Mesendoderm (in vitro differentiated cells): ENCODE results near the gene WFDC10A.

Experiments
- DNase-seq: peaks from one replicate; pipeline ENCODE4 v3.0.0; 2013
- H2AK5ac ChIP-seq: 2 replicates; pipeline ENCODE4 v1.6.1; 2013; ENCODE audit warnings: low read length, inconsistent platforms
- H2BK120ac ChIP-seq: 2 replicates; pipeline ENCODE4 v1.6.1; 2013; ENCODE audit warnings: low read depth, mild to moderate bottlenecking, low read length, moderate library complexity, mixed read lengths
- H2BK15ac ChIP-seq: replicated peaks from 2 replicates; pipeline ENCODE4 v1.6.1; 2013; ENCODE audit warnings: low read depth, mild to moderate bottlenecking, moderate library complexity
- H2BK5ac ChIP-seq: 2 replicates; pipeline ENCODE4 v1.6.1; 2013; ENCODE audit warnings: low read length, inconsistent platforms
- H3K18ac ChIP-seq: 2 replicates; pipeline ENCODE4 v1.6.1; 2013; ENCODE audit warnings: mild to moderate bottlenecking, low read length, mixed read lengths
- H3K23ac ChIP-seq: one replicate; pipeline ENCODE4 v1.6.1; 2013; ENCODE audit warnings: low read length
- H3K27ac ChIP-seq: 2 replicates; pipeline ENCODE4 v1.5.1; 2013; ENCODE audit warnings: low read depth, mild to moderate bottlenecking, inconsistent platforms, low read length, moderate library complexity
- H3K27me3 ChIP-seq: 2 replicates; pipeline ENCODE4 v1.6.1; 2013; ENCODE audit warnings: low read length, control low read depth, mild to moderate bottlenecking, inconsistent platforms; ENCODE audit not compliant: insufficient read depth, poor library complexity
- H3K36me3 ChIP-seq: 2 replicates; pipeline ENCODE4 v1.6.1; 2013; ENCODE audit warnings: low read length, inconsistent platforms; ENCODE audit not compliant: control insufficient read depth, insufficient read depth
- H3K4ac ChIP-seq: one replicate; pipeline ENCODE4 v1.6.1; 2013; ENCODE audit warnings: low read depth, mild to moderate bottlenecking, low read length, moderate library complexity
- H3K4me1 ChIP-seq: 2 replicates; pipeline ENCODE4 v1.6.1; 2013; ENCODE audit warnings: low read depth, low read length, inconsistent platforms; ENCODE audit not compliant: control insufficient read depth
- H3K4me2 ChIP-seq: 2 replicates; pipeline ENCODE4 v1.6.1; 2013; ENCODE audit warnings: low read length
- H3K4me3 ChIP-seq: 2 replicates; pipeline ENCODE4 v1.5.1; 2013; ENCODE audit warnings: mild to moderate bottlenecking, low read length
- H3K56ac ChIP-seq: one replicate; pipeline ENCODE4 v1.6.1; 2013; ENCODE audit warnings: low read length
- H3K79me1 ChIP-seq: 2 replicates; pipeline ENCODE4 v1.6.1; 2013; ENCODE audit warnings: low read length, inconsistent platforms
- H3K79me2 ChIP-seq: 2 replicates; pipeline ENCODE4 v1.6.1; 2013; ENCODE audit warnings: mild to moderate bottlenecking, low read length; ENCODE audit not compliant: control insufficient read depth, insufficient read depth
- H3K9ac ChIP-seq: 2 replicates; pipeline ENCODE4 v1.6.1; 2013; ENCODE audit warnings: low read length, inconsistent platforms
- H4K5ac ChIP-seq: one replicate; pipeline ENCODE4 v1.6.1; 2013; ENCODE audit warnings: low read length
- H4K8ac ChIP-seq: one replicate; pipeline ENCODE4 v1.6.1; 2013; ENCODE audit warnings: low read depth, mild to moderate bottlenecking, control low read depth, low read length, moderate library complexity
- WGBS: extraction: QIAGEN DNeasy Blood & Tissue Kit; methylation state at CpG from one replicate; pipeline ENCODE4 v1.1.7; 2013; ENCODE audit warnings: low lambda C conversion rate, missing lambda C conversion rate; ENCODE audit not compliant: insufficient coverage; ENCODE audit errors: extremely low coverage; 5-methylcytosine and 5-hydroxymethylcytosine counted together

The WFDC10A gene

GRCh38 chr20:45589725-45590124 lies 39.8 kb upstream of the WFDC10A start:
- H3K36me3 ChIP-seq, result no peaks in the 10 kb centered on the region
- no peaks in the 10 kb centered on the region for H3K79me2 ChIP-seq
- H2BK5ac ChIP-seq, result no peak overlapping the region
- peak overlapping the region; percentile 68 for H3K4ac ChIP-seq
- no peak overlapping the region for H2BK15ac ChIP-seq
- H3K9ac ChIP-seq, result no peak overlapping the region
- DNase-seq, result peak; percentile 44
- no peak overlapping the region for H3K23ac ChIP-seq
- H3K4me2 ChIP-seq, result no peak overlapping the region
- no peaks in the 10 kb centered on the region for H3K27me3 ChIP-seq
- no peak overlapping the region for H2AK5ac ChIP-seq
- peak overlapping the region; percentile 4 for H2BK120ac ChIP-seq
- WGBS, result no CpG with 5 or more reads among the region's 1 CpG
- H3K79me1 ChIP-seq, result no peaks in the 10 kb centered on the region
- no peak overlapping the region for H3K56ac ChIP-seq
- H4K8ac ChIP-seq, result no peak overlapping the region
- H3K4me1 ChIP-seq, result no peaks in the 10 kb centered on the region
- H4K5ac ChIP-seq, result no peak overlapping the region
- H3K4me3 ChIP-seq, result no peak overlapping the region
- no peak overlapping the region for H3K27ac ChIP-seq
- peak overlapping the region; percentile 52 for H3K18ac ChIP-seq

- no peak overlapping the region for H2BK15ac ChIP-seq
- no peak overlapping the region for H2BK5ac ChIP-seq
- no peak overlapping the region for H3K9ac ChIP-seq
- no peak overlapping the region for H4K5ac ChIP-seq
- H3K27me3 ChIP-seq, result no peaks in the 10 kb centered on the region
- H3K18ac ChIP-seq, result no peak overlapping the region
- peak; percentile 87 for DNase-seq
- no peak overlapping the region for H4K8ac ChIP-seq
- H3K36me3 ChIP-seq, result no peaks in the 10 kb centered on the region
- H3K79me2 ChIP-seq, result no peaks in the 10 kb centered on the region
- no peak overlapping the region for H3K23ac ChIP-seq
- no peak overlapping the region for H3K56ac ChIP-seq
- H3K4ac ChIP-seq, result no peak overlapping the region
- H3K79me1 ChIP-seq, result no peaks in the 10 kb centered on the region
- H3K27ac ChIP-seq, result no peak overlapping the region
- no peaks in the 10 kb centered on the region for H3K4me1 ChIP-seq
- no CpG with 5 or more reads among the region's 5 CpGs for WGBS
- H3K4me2 ChIP-seq, result no peak overlapping the region
- H2AK5ac ChIP-seq, result no peak overlapping the region
- no peak overlapping the region for H3K4me3 ChIP-seq
- H2BK120ac ChIP-seq, result no peak overlapping the region
Observed at GRCh38 chr20:45592574-45593189, 36.9 kb upstream of the WFDC10A start.

GRCh38 chr20:45593498-45593897 lies 36.0 kb upstream of the WFDC10A start:
- Histone ChIP-seq H3K18ac (no peak overlapping the region), H2BK15ac (no peak overlapping the region), H2BK5ac (no peak overlapping the region), H3K27me3 (no peaks in the 10 kb centered on the region), H3K56ac (no peak overlapping the region), H3K23ac (no peak overlapping the region), H2BK120ac (no peak overlapping the region), H3K79me1 (no peaks in the 10 kb centered on the region), H2AK5ac (no peak overlapping the region), H3K4ac (no peak overlapping the region), H4K5ac (no peak overlapping the region), H3K36me3 (no peaks in the 10 kb centered on the region), H3K79me2 (no peaks in the 10 kb centered on the region), H4K8ac (no peak overlapping the region), H3K4me1 (no peaks in the 10 kb centered on the region), H3K27ac (no peak overlapping the region), H3K4me2 (no peak overlapping the region), H3K4me3 (no peak overlapping the region), H3K9ac (no peak overlapping the region)
- DNase-seq, result no peak
- WGBS, result no CpG with 5 or more reads among the region's 1 CpG

- Histone ChIP-seq H3K79me2 (no peaks in the 10 kb centered on the region), H3K56ac (no peak overlapping the region), H3K79me1 (no peaks in the 10 kb centered on the region), H2AK5ac (no peak overlapping the region), H3K4me3 (no peak overlapping the region), H2BK120ac (no peak overlapping the region), H3K27ac (no peak overlapping the region), H3K18ac (no peak overlapping the region), H3K9ac (no peak overlapping the region), H3K36me3 (no peaks in the 10 kb centered on the region), H3K4me2 (no peak overlapping the region), H3K23ac (no peak overlapping the region), H4K5ac (no peak overlapping the region), H2BK15ac (no peak overlapping the region), H3K4ac (no peak overlapping the region), H4K8ac (no peak overlapping the region), H2BK5ac (no peak overlapping the region), H3K27me3 (no peaks in the 10 kb centered on the region), H3K4me1 (no peaks in the 10 kb centered on the region)
- WGBS, result no CpG with 5 or more reads among the region's 1 CpG
- no peak for DNase-seq
Observed at GRCh38 chr20:45595235-45595634, 34.3 kb upstream of the WFDC10A start.

GRCh38 chr20:45607810-45608209 lies 21.7 kb upstream of the WFDC10A start:
- no peak overlapping the region for H2BK120ac ChIP-seq

GRCh38 chr20:45611054-45611453 lies 18.5 kb upstream of the WFDC10A start:
- H3K27ac ChIP-seq, result no peak overlapping the region
- H3K79me1 ChIP-seq, result no peaks in the 10 kb centered on the region

More at GRCh38 chr20:45607810-45608209, 21.7 kb upstream of the WFDC10A start:
- H3K4ac ChIP-seq, result no peak overlapping the region
- no peaks in the 10 kb centered on the region for H3K79me1 ChIP-seq
- no peak overlapping the region for H2BK15ac ChIP-seq
- no peaks in the 10 kb centered on the region for H3K27me3 ChIP-seq
- no peak overlapping the region for H3K23ac ChIP-seq
- WGBS, result no CpG with 5 or more reads among the region's 1 CpG
- no peak overlapping the region for H3K27ac ChIP-seq
- H3K4me1 ChIP-seq, result no peaks in the 10 kb centered on the region
- no peak overlapping the region for H3K4me2 ChIP-seq
- H3K36me3 ChIP-seq, result no peaks in the 10 kb centered on the region
- no peak overlapping the region for H3K56ac ChIP-seq
- no peak overlapping the region for H3K9ac ChIP-seq
- H3K4me3 ChIP-seq, result no peak overlapping the region
- no peak overlapping the region for H4K8ac ChIP-seq
- DNase-seq, result no peak
- H3K18ac ChIP-seq, result no peak overlapping the region
- H2BK5ac ChIP-seq, result no peak overlapping the region
- H3K79me2 ChIP-seq, result no peaks in the 10 kb centered on the region
- no peak overlapping the region for H4K5ac ChIP-seq
- H2AK5ac ChIP-seq, result no peak overlapping the region

More at GRCh38 chr20:45611054-45611453, 18.5 kb upstream of the WFDC10A start:
- no peak overlapping the region for H3K9ac ChIP-seq
- H4K5ac ChIP-seq, result no peak overlapping the region
- H3K23ac ChIP-seq, result no peak overlapping the region
- DNase-seq, result no peak
- no peak overlapping the region for H3K4me2 ChIP-seq
- no peak overlapping the region for H3K56ac ChIP-seq
- H2AK5ac ChIP-seq, result no peak overlapping the region
- H3K27me3 ChIP-seq, result no peaks in the 10 kb centered on the region
- H3K4ac ChIP-seq, result no peak overlapping the region
- no peak overlapping the region for H2BK120ac ChIP-seq
- H3K18ac ChIP-seq, result no peak overlapping the region
- no peaks in the 10 kb centered on the region for H3K79me2 ChIP-seq
- WGBS, result no CpG with 5 or more reads among the region's 4 CpGs
- no peaks in the 10 kb centered on the region for H3K4me1 ChIP-seq
- no peaks in the 10 kb centered on the region for H3K36me3 ChIP-seq
- no peak overlapping the region for H2BK5ac ChIP-seq
- H4K8ac ChIP-seq, result no peak overlapping the region
- H2BK15ac ChIP-seq, result no peak overlapping the region
- no peak overlapping the region for H3K4me3 ChIP-seq
